Natural killer cell (primary cell): ENCODE results near the gene NPHP3. TPM values are rescaled to one million over a fixed set of nuclear protein-coding genes. Genes with fewer than 3 reads are reported as not detected.

Source experiments
- ATAC-seq, 3 donors: fragments of 150-1000 bp in 2 of 3; fragments of 200-7000 bp in 1 of 3; cut with Tn5 transposase; 1 replicate in 1 of 3; 2 replicates in 2 of 3; pipeline ENCODE4 v1.10.0; 2021; ENCODE audit warnings: mild to moderate bottlenecking in 2 of 3, moderate library complexity in 2 of 3
- DNase-seq, 2 donors: peaks; one replicate each; pipeline versions ENCODE4 v3.0.0 to v3.0.0-alpha.2; 2013 to 2021; ENCODE audit warnings: mixed read lengths in 1 of 2
- H3K27ac ChIP-seq: one replicate; pipeline ENCODE4 v1.5.1; 2013; ENCODE audit warnings: mild to moderate bottlenecking, low read length
- H3K27me3 ChIP-seq: one replicate; pipeline ENCODE4 v1.6.1; 2013; ENCODE audit warnings: low read length; ENCODE audit not compliant: control insufficient read depth, insufficient read depth
- H3K36me3 ChIP-seq: one replicate; pipeline ENCODE4 v1.6.1; 2013; ENCODE audit warnings: low read length; ENCODE audit not compliant: control insufficient read depth, insufficient read depth
- H3K4me1 ChIP-seq: one replicate; pipeline ENCODE4 v1.6.1; 2013; ENCODE audit warnings: low read length; ENCODE audit not compliant: control insufficient read depth, insufficient read depth
- H3K4me3 ChIP-seq: one replicate; pipeline ENCODE4 v1.5.1; 2013; ENCODE audit warnings: low read length
- H3K9me3 ChIP-seq: one replicate; pipeline ENCODE4 v1.6.1; 2013; ENCODE audit warnings: low read length; ENCODE audit not compliant: control insufficient read depth, insufficient read depth
- H3K27ac Mint-ChIP-seq, 2 donors: one replicate each; pipeline ENCODE4 v1.8.0; 2022; ENCODE audit warnings: mild to moderate bottlenecking in 2 of 2, mixed read lengths in 2 of 2, moderate library complexity in 1 of 2
- H3K27me3 Mint-ChIP-seq, 2 donors: one replicate each; pipeline ENCODE4 v1.8.0; 2022; ENCODE audit warnings: low read depth in 2 of 2, mixed read lengths in 2 of 2
- H3K36me3 Mint-ChIP-seq: one replicate; pipeline ENCODE4 v1.8.0; 2022; ENCODE audit warnings: mixed read lengths
- H3K4me1 Mint-ChIP-seq, 2 donors: one replicate each; pipeline ENCODE4 v1.8.0; 2022; ENCODE audit warnings: mixed read lengths in 2 of 2
- H3K4me3 Mint-ChIP-seq: one replicate; pipeline ENCODE4 v1.8.0; 2022; ENCODE audit warnings: mild to moderate bottlenecking, moderate library complexity, mixed read lengths
- H3K9me3 Mint-ChIP-seq, 2 donors: one replicate each; pipeline ENCODE4 v1.8.0; 2022; ENCODE audit warnings: mixed read lengths in 2 of 2
- WGBS: methylation state at CpG from one replicate; pipeline ENCODE4 v1.1.7; 2013; ENCODE audit warnings: missing lambda C conversion rate; ENCODE audit not compliant: insufficient coverage; 5-methylcytosine and 5-hydroxymethylcytosine counted together
- intact Hi-C: fragments of 100-400 bp; cut with micrococcal nuclease; formaldehyde crosslinking; loops from one replicate; pipeline ENCODE4 v1.14.2; 2022
- total RNA-seq, 4 donors: library from RNA; stranded (reverse); fragments of 120-200 nt in 1 of 4; gene quantifications; one replicate each; pipeline versions ENCODE4 v1.2.3 to v1.2.4, GENCODE V29; 2013 to 2022
- TF ChIP-seq, protein P1 (sequence below): fragments of 200-600 bp; IDR thresholded peaks from one replicate; pipeline ENCODE4 v1.8.0; 2022; ENCODE audit warnings: antibody characterized with exemption

Gene NPHP3
- total RNA-seq, 3 donors from 2014 or later (not counting 1 experiment from before 2014, with no cell fraction given), result 17.9 to 20.1 (median 20.0) TPM

DNA sequence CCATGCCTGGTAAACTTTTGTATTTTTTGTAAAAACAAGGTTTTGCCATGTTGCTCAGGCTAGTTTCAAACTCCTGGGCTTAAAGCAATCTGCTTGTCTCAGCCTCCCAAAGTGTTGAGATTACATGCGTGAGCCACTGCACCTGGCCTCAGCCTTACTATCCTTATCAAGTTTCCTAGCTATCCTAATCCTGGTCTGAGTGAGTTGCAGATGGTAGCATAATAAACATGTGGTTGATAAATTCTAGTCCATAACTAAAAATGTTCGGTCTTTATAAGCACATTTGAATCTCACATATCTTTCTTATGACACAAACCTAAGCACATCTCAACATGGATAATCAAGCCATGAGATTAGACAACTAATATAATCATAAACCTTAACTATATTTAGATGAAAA lies 18.5 kb downstream of the NPHP3 start:
- H3K27ac ChIP-seq, result no peak overlapping the region
- H3K4me3 Mint-ChIP-seq, result no peak overlapping the region
- no peak overlapping the region for H3K4me3 ChIP-seq
- no peaks in the 10 kb centered on the region for H3K4me1 ChIP-seq
- WGBS, result 100% methylated on average over 1 of the region's 2 CpGs
- DNase-seq, result no peak
- H3K27me3 ChIP-seq, result no peaks in the 10 kb centered on the region
- no peaks in the 10 kb centered on the region for H3K27me3 Mint-ChIP-seq
- intact Hi-C loops, result no loop called here
- TF ChIP-seq, protein P1, sequence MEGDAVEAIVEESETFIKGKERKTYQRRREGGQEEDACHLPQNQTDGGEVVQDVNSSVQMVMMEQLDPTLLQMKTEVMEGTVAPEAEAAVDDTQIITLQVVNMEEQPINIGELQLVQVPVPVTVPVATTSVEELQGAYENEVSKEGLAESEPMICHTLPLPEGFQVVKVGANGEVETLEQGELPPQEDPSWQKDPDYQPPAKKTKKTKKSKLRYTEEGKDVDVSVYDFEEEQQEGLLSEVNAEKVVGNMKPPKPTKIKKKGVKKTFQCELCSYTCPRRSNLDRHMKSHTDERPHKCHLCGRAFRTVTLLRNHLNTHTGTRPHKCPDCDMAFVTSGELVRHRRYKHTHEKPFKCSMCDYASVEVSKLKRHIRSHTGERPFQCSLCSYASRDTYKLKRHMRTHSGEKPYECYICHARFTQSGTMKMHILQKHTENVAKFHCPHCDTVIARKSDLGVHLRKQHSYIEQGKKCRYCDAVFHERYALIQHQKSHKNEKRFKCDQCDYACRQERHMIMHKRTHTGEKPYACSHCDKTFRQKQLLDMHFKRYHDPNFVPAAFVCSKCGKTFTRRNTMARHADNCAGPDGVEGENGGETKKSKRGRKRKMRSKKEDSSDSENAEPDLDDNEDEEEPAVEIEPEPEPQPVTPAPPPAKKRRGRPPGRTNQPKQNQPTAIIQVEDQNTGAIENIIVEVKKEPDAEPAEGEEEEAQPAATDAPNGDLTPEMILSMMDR, result no peak
- H3K36me3 ChIP-seq, result peaks cover 59% of the 10 kb centered on the region
- ATAC-seq, result no peak
- peaks cover 30% of the 10 kb centered on the region for H3K36me3 Mint-ChIP-seq
- H3K9me3 ChIP-seq, result no peaks in the 10 kb centered on the region
- H3K27ac Mint-ChIP-seq, result no peak overlapping the region
- H3K4me1 Mint-ChIP-seq, result peaks cover 0 to 11% of the 10 kb centered on the region in 2 donors
- H3K9me3 Mint-ChIP-seq, result no peaks in the 10 kb centered on the region

DNA sequence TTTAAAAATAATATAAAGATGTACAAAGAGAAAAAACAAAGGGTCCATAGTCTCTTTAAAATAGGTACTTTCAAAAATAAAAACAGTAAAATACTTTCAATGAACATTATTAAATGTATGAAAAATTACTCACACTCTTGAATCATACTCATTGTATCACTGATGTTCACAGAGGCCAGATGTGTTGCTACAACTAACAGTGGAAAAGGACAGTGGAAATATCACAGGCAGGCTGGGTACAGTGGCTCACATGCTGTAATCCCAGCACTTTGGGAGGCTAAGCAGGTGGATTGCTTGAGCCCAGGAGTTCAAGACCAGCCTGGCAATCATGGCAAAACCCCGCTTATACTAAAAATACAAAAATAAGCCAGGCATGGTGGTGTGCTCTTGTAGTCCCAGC lies 26.8 kb downstream of the NPHP3 start:
- H3K9me3 ChIP-seq, result no peaks in the 10 kb centered on the region
- no peaks in the 10 kb centered on the region for H3K4me1 ChIP-seq
- Mint-ChIP-seq H3K4me3 (no peak overlapping the region), H3K36me3 (peaks cover 29% of the 10 kb centered on the region), H3K27ac (no peak overlapping the region), H3K9me3 (no peaks in the 10 kb centered on the region), H3K4me1 (peaks cover 0 to 5% of the 10 kb centered on the region in 2 donors), H3K27me3 (no peaks in the 10 kb centered on the region)
- H3K27ac ChIP-seq, result no peak overlapping the region
- ATAC-seq, result no peak
- no peak for DNase-seq
- H3K27me3 ChIP-seq, result no peaks in the 10 kb centered on the region
- no peak overlapping the region for H3K4me3 ChIP-seq
- H3K36me3 ChIP-seq, result peaks cover 56% of the 10 kb centered on the region
- whole genome bisulfite sequencing, result no CpG with 5 or more reads among the region's 1 CpG
- intact Hi-C loops, result no loop called here
- TF ChIP-seq, protein P1, result no peak

DNA sequence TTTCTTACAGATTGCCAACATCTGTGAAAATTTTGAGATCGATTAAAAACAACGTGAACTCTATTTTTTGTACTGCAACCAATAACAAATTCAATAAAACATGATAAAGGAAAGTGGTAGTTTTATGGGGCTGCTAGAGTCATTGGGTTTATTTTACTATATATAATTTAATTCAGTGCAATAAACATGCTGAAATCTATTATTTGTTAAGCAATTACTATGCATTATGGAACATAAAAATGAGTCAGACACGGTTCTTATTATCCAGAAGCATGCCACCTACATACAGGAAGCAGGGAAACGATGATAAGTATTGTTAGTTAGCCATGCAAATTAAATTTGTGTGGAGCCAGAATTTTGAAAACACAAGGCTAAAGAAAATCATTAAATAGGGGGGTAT lies 27.2 kb downstream of the NPHP3 start:
- H3K4me1 ChIP-seq, result no peaks in the 10 kb centered on the region
- H3K9me3 ChIP-seq, result no peaks in the 10 kb centered on the region
- no peak overlapping the region for H3K27ac ChIP-seq
- intact Hi-C loops, result no loop called here
- H3K4me3 ChIP-seq, result no peak overlapping the region
- DNase-seq (no peak), ATAC-seq (no peak)
- H3K36me3 Mint-ChIP-seq, result peaks cover 26% of the 10 kb centered on the region
- no peaks in the 10 kb centered on the region for H3K9me3 Mint-ChIP-seq
- no peaks in the 10 kb centered on the region for H3K27me3 ChIP-seq
- peaks cover 0 to 5% of the 10 kb centered on the region in 2 donors for H3K4me1 Mint-ChIP-seq
- H3K27ac Mint-ChIP-seq, result no peak overlapping the region
- no peaks in the 10 kb centered on the region for H3K27me3 Mint-ChIP-seq
- H3K36me3 ChIP-seq, result peaks cover 55% of the 10 kb centered on the region
- H3K4me3 Mint-ChIP-seq, result no peak overlapping the region
- TF ChIP-seq, protein P1, result no peak
- WGBS, result 100% methylated on average over 1 of the region's 4 CpGs

DNA sequence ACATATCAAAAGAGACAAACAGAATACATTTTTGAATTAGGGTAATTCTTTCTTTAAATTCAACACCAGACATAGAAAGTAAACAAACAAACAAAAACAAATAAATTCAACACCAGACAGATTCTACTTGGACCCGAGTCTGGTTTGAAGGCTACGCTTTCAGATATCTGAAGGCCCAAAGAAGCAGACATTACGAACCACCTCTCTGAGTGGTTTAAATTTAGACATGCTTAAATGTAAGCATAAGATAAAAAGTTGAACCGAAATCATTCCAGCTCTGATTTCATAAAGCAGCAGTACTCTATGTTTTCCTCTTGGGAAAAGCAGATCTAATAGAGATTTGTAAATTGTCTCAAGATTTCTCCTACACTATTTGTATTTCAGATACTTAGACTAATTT lies 32.2 kb downstream of the NPHP3 start:
- no peaks in the 10 kb centered on the region for H3K27me3 Mint-ChIP-seq
- ATAC-seq (no peak), DNase-seq (no peak)
- Histone ChIP-seq H3K4me3 (no peak overlapping the region), H3K27me3 (no peaks in the 10 kb centered on the region), H3K4me1 (no peaks in the 10 kb centered on the region), H3K36me3 (peaks cover 73% of the 10 kb centered on the region), H3K9me3 (no peaks in the 10 kb centered on the region), H3K27ac (no peak overlapping the region)
- H3K9me3 Mint-ChIP-seq, result no peaks in the 10 kb centered on the region
- intact Hi-C loops, result no loop called here
- H3K36me3 Mint-ChIP-seq, result peaks cover 19% of the 10 kb centered on the region
- H3K27ac Mint-ChIP-seq, result no peak overlapping the region
- 97% methylated on average over 3 of the region's 4 CpGs for WGBS
- H3K4me1 Mint-ChIP-seq, result no peaks in the 10 kb centered on the region
- H3K4me3 Mint-ChIP-seq, result no peak overlapping the region
- TF ChIP-seq, protein P1, result no peak
